NCI-H2227 (cell line): ENCODE results near the gene PPIF.

Experiments
- DNase-seq: peaks from one replicate; lab custom pipeline; 2025; ENCODE audit not compliant: unreplicated experiment; lab: John Stamatoyannopoulos, UW

PPIF gene

GRCh38 chr10:79399223-79399831 is 52.1 kb downstream of the PPIF start:
- DNase-seq, result peak; percentile 68

- DNase-seq, result peak; percentile 7
These were observed 53.1 kb downstream of the PPIF start for GRCh38 chr10:79400146-79401004.

- no peak for DNase-seq
These were observed 54.0 kb downstream of the PPIF start for GRCh38 chr10:79401015-79401921.

GRCh38 chr10:79402625-79402946 is 55.3 kb downstream of the PPIF start:
- no peak for DNase-seq

- no peak for DNase-seq
These were observed 55.7 kb downstream of the PPIF start for GRCh38 chr10:79402951-79403350.

GRCh38 chr10:79403441-79404230 is 56.4 kb downstream of the PPIF start:
- no peak for DNase-seq

- no peak for DNase-seq
These were observed 57.0 kb downstream of the PPIF start for GRCh38 chr10:79404231-79404609.

GRCh38 chr10:79404690-79405131 is 57.4 kb downstream of the PPIF start:
- DNase-seq, result no peak
